ENCODE measurements around the gene NIPA2.

GRCh38 chr15:22810033-22810852, 28.2 kb upstream of the NIPA2 start:
- TF ChIP-seq ZNF274 (IDR thresholded peaks at IDR 0.05; ENCODE audit: low read depth, low read length) (no peak), YY1 (IDR thresholded peaks at IDR 0.05; ENCODE audit: insufficient read depth, insufficient read length) (no peak), SUZ12 (IDR thresholded peaks at IDR 0.05; ENCODE audit: extremely low read depth, insufficient read depth, insufficient read length) (no peak)

Measured in NT2/D1 (cell line).